ENCODE data around the gene PPP6R1.
"Not testable (repeated sequence)": the region's sequence is repeated elsewhere in the genome, so short reads cannot be mapped to it uniquely, and the experiment has no call there.

Gene PPP6R1

GRCh38 chr19:55244004-55244680 lies 14.7 kb downstream of the PPP6R1 start:
- no peak for DNase-seq

DNA sequence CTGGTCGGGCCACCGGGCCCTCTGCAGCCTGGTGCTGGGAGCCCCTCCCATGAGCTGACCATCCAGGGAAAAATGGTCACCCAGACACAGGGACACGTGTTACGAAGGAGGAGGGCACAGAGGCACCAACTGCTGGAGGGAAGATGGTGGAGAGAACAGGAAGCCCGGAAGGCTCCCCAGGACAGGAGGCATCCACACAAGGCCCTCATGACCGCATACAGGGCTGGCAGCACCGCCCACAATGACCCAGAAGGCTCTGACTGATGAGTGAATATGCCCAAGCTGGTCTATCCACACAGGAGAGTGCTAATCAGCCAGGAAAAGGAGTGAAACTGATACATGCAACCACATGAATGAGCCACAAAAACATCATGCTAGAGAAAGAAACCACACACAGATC lies 16.3 kb downstream of the PPP6R1 start:
- DNase-seq: no peak

DNA sequence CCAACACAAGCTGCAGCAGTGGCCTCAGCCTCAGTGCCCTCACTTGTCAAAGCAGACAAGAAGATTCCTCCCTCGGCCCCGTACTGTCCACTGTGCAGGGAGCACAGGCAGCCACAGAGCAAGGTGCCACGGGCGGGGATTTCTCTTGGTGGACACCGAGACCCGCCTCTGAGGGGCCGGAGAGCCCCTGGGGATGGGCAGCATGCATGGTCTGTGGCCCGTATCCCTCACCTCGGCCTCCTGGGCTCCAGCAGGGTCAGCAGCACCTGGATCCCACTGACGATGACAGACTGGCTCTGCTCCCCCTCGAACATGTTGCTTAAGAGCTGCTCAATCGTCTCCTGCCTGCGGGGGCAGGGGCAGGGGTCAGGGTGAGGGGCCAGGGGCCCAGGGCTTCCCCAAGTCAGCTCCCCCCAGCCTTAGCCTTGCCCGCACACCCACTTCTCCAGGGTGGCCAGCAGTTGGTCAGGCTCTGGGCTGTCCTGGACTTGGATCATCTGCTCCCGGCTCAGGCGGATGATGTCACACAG lies 16.8 kb downstream of the PPP6R1 start:
- no peak for DNase-seq

DNA sequence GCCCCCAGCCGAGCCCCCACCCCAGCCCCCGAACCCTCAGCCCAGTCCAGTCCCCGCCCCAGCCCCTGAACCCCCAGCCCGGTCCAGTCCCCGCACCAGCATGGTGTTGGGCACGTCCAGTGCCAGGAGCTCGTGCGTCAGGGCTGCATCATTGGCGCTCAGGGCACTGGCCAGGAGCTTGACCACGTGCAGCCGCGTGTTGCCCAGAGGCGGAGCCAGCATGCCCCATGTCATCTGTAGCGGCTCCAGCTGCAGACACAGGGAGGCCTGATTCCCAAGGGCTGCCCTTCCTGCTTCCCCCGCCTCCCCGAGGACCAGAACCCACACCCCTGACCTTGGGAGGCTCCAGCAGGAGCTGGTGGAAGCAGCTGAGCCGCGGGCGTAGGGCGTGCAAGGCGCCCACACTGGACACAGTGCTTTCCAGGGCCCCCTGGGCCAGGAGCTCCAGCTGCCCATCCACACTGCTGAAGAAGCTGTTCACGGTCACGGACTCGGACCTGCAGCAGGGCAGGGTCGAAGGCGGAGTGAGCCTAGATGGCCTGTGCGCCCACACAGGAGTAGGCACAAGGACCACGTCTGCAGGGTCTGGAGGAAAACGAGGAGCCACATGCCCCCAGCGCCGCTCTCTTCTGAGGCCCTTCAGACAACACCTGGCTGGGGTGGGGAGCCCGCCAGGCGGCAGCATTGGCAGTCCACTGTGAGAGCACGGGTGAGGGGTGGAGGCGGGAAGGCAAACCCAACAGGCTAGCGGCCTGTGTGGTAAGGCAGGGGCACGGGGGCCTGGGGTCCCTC lies 17.5 kb downstream of the PPP6R1 start:
- DNase-seq: no peak

DNA sequence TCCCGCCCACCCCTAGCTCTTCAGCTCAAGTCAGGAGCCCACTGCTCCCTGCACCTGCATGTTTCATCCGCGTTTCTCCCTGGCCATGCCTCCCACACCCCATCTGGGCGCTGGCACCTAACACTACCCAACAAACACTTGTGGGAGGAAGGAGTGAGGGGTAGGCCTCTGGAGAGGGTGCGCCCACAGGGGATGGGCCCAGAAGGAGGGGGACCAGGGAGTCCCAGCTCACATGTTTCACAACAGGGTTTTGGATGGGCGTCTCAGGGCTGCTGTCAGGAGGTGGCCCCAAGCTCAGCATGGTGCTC lies 18.1 kb downstream of the PPP6R1 start:
- DNase-seq: no peak

GRCh38 chr19:55239004-55239403 lies 19.8 kb downstream of the PPP6R1 start:
- DNase-seq: no peak

GRCh38 chr19:55238030-55238429 lies 20.8 kb downstream of the PPP6R1 start:
- no peak for DNase-seq

GRCh38 chr19:55232986-55233385 lies 25.8 kb downstream of the PPP6R1 start:
- DNase-seq: no peak

DNA sequence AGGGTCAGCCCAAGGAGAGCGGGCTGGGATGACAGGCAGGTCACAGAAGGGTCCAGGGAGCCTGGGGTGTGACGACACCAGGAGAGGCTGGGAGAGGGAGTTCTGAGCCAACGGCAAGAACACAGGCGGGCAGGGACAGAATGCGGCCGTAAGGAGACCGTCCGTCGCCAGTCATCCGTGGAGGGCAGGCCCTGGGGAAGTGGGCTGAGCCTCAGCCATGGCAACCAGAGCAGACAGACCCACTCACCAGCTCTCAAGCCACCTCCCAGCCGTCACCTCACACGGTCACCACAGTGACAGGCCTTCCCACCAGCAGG lies 26.6 kb downstream of the PPP6R1 start:
- no peak for DNase-seq

- no peak for DNase-seq
These were observed 27.2 kb downstream of the PPP6R1 start for GRCh38 chr19:55231391-55232285.

DNA sequence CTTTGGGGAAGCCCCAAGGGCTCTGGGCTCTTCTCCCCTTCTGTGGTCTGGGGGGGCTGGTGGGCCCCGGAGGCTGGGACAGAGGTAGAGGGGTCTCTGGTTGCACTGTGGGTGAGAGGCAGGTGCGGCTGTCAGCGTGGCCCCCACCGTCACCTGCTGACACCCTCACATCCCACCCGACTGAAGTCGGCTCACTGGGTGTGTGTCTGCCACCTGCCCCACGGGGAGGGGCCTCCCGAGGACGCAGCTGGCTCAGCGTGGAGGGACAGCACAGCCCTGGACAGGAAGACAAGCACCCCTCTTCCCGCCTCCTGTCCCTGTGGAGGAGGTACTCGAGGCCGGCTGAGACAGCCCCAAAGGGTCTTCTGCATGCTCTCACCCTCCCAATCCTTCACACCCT lies 28.0 kb downstream of the PPP6R1 start:
- no peak for DNase-seq

DNA sequence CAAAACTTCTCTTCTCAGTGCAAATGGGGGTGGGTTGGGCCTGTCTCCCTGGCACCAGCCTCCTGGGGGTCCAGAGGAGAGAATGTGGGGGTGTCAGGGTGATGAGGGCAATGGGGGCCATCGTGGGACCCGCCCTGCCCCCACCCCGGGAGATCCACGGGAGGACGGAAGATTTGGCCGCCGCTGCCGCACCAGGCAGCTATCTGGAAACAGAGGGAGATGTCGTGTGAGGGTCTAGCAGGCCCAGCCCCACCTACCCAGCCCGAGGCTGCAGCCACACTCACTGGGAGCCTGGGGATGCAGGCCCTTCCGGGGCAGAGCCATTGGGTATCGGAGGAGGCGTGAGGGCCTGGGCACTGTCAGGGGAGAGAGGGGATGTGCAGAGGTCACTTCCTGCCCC lies 28.5 kb downstream of the PPP6R1 start:
- no peak for DNase-seq

DNA sequence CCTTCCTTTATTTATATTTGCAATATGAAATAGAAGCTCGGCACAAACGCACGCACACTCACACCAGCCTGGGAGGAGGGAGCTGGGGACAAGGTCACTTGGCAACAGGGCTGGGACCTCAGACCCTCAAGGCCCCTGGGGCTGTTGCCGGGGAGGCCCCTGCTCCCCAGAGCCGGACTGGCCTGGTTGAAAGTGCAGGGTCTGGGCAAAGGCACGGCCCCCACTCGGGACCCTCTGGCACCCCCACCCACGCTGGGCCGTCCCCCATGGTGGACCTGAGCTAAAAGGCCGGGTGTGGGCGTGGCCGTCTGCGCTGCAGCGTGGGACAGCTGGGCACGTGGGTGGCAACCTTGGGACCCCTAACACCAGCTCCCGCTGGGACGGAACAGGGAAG lies 29.0 kb downstream of the PPP6R1 start:
- no peak for DNase-seq

GRCh38 chr19:55229145-55229788 lies 29.6 kb downstream of the PPP6R1 start:
- DNase-seq: no peak

- DNase-seq: no peak
These were observed 30.3 kb downstream of the PPP6R1 start, which contains the start of gene TMEM86B for GRCh38 chr19:55228403-55229031. Gene TMEM86B, minus strand, starts transcription at chr19:55228763. Its CDS starts 22 bp downstream, at chr19:55228741.

DNA sequence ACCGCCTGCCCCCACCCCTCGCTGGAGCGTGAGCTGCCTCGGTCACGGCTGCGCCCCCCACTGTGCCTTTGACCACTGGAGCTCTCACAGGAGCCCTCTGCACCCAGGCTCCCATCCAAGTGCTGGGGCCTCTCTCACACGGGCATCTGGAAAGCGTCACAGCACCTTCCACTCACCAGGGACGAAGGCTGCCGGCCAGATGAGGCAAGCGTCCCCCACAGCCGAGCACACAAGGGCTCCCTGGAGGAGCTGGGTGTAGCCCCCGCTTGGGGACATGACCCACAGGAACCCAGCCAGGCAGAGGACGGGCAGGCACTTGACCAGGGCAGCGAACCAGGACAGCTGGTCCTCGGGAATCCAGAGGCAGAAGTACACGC lies 30.8 kb downstream of the PPP6R1 start:
- no peak for DNase-seq

- DNase-seq: no peak
These were observed 31.4 kb downstream of the PPP6R1 start for GRCh38 chr19:55227241-55228014.

DNA sequence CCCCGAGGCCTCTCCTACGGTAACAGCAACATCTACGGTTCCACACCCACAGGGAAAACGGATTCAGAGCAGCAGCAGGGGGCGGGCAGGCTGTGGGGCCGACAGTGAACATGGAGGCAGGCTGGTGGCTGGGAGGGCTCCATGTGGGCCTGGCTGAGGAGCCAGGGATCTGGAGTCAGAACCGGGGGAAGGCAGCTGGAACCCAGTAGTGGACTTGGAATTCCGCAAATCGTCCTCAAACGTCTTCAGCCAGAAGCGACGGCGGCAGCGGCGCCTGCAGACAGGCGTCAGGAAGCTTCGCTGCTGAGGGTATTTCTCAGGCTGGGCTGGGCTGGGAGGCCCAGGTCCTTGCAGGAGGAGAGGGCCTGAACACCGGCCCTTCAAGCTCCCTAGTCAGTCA lies 32.0 kb downstream of the PPP6R1 start:
- DNase-seq: no peak

DNA sequence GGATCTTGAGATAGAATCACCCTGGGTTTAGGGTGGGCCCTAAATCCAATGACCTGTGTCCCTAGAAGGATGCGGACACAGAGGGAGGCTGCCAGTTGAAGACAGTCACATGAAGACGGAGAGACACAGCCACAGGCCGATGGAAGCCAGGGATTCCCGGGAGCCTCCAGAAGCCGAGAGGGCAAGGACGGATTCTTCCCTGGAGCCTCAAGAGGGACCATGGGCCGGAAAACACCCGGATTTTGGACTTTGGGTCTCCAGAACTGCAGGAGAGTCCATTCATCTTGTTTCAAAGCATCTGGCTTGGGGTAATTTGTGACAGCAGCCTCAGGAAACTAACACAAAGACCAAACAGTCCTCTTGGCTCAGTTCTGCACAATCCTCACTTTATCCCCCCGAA lies 32.5 kb downstream of the PPP6R1 start:
- DNase-seq: no peak

DNA sequence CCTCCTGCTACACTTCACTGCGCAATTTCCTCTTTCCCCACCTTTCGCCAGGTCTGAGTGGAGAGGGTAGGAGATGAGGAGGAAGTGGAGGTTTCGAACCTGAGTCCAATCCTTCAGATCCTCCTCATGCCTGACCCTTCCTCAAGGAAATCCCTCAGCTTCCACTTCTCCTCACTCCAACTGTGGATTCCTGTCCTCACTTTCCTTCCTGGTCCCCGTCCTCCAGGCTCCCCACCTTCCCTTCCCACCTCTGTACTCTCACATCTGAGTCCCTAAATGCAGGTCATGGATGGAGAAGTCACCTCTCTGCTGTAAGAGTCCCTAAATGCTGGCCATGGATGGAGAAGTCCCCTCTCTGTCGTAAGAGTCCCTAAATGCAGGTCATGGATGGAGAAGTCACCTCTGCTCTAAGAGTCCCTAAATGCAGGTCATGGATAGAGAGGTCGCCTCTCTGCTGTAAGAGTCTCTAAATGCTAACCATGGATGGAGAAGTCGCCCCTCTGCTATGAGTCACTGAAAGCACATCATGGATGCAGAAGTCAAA lies 33.3 kb downstream of the PPP6R1 start:
- no peak for DNase-seq

DNA sequence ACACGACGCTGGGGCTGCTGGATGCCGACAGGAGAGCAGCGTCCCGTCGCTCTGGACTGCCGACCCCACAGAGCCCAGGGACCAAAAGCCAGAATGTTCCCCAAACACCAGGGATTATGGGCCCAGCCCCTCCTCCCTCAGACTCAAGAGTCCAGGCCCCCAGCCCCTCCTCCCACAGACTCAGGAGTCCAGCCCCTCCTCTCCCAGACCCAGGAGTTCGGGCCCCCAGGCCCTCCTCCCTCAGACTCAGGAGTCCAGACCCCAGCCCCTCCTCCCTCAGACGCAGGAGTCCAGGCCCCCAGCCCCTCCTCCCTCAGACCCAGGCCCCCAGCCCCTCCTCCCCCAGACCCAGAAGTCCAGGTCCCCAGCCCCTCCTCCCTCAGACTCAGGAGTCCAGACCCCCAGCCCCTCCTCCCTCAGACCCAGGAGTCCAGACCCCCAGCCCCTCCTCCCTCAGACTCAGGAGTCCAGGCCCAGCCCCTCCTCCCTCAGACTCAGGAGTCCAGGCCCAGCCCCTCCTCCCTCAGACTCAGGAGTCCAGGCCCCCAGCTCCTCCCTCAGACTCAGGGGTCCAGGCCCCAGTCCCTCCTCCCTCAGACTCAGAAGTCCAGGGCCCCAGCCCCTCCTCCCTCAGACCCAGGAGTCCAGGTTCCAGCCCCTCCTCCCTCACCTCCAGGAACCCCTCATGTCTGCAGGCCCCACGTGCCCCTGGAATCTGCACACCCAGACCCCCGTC lies 34.0 kb downstream of the PPP6R1 start:
- not testable (repeated sequence) for DNase-seq

Measured in activated CD4-positive, alpha-beta T cell treated with anti-CD3 and anti-CD28 coated beads for 48 hours (primary cell).